Activated CD4-positive, alpha-beta T cell treated with anti-CD3 and anti-CD28 coated beads for 24 hours (primary cell): ENCODE measurements around the gene ZNF160.
"Not testable (repeated sequence)": the region's sequence is repeated elsewhere in the genome, so short reads cannot be mapped to it uniquely, and the experiment has no call there.

ENCODE experiments used
- DNase-seq, 2 donors: peaks; one replicate each; pipeline ENCODE4 v3.0.0-alpha.2; 2020; ENCODE audit warnings: low read depth in 2 of 2

ZNF160 gene

GRCh38 chr19:53092723-53093122 is 10.5 kb downstream of the ZNF160 start:
- no peak for DNase-seq

- DNase-seq, result no peak
These were observed 11.6 kb downstream of the ZNF160 start for GRCh38 chr19:53091413-53092254.

GRCh38 chr19:53088091-53088490 is 15.1 kb downstream of the ZNF160 start:
- no peak for DNase-seq

GRCh38 chr19:53086949-53087348 is 16.3 kb downstream of the ZNF160 start:
- DNase-seq, result no peak

DNA sequence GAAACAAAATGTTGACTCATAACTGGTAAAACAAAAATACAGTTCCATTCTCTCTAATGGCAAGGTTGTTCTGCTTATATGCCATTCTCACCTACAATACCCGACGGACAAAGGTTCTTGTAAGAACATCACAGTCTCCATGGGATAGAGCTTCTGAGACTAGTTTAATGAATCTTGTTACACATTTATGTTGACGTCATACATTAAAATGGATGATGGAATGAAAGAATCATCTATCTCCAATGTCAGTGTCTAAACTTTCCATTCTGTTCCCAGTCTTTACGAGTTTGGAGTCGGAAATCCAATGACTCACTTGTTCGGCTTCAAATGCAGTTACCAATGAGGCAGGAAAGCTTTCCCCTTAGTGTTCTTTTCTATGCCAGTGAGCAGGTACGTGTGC is 17.7 kb downstream of the ZNF160 start:
- DNase-seq, result no peak

GRCh38 chr19:53082929-53083328 is 20.3 kb downstream of the ZNF160 start:
- no peak for DNase-seq

GRCh38 chr19:53079313-53079924 is 23.8 kb downstream of the ZNF160 start:
- no peak for DNase-seq

- DNase-seq, result no peak
These were observed 24.6 kb downstream of the ZNF160 start for GRCh38 chr19:53078668-53079067.

- no peak for DNase-seq
These were observed 26.2 kb downstream of the ZNF160 start for GRCh38 chr19:53076984-53077383.

- no peak for DNase-seq
These were observed 34.4 kb downstream of the ZNF160 start for GRCh38 chr19:53068834-53069233.

DNA sequence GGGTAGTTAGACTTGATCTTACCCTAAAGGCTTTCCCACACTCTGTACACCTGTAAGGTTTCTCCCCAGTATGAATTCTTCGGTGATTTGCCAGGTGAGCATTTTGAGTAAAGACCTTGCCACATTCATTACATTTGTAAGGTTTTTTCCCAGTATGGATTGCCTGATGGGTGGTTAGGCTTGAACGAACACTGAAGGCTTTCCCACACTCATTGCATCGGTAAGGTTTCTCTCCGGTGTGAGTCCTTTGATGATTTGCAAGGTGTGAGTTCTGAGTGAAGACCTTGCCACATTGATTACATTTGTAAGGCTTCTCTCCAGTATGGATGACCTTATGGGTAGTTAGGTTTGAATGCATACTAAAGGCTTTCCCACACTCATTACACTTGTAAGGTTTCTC is 35.0 kb downstream of the ZNF160 start:
- no peak for DNase-seq

- DNase-seq, result no peak
These were observed 45.2 kb downstream of the ZNF160 start for GRCh38 chr19:53057904-53058580.

DNA sequence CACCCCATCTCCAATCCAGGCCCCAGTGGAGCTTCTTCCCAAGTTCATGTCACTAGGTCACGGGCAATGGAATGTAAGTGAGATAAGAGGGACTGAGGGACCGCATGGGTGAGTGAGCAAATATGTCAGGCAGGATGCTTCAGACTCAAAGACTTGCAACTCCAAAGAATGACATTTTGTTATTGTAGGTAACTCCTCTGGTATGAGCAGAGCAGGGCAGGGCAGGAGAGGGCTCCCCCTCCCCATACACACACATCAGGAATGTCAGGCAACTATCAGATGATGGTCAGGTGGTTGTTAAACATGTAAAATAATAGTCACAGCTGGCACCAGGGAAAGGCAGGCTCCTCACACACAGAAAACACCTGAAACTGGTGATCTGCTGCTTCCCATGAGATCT is 48.1 kb downstream of the ZNF160 start:
- DNase-seq, result no peak

GRCh38 chr19:53047379-53047778 is 55.8 kb downstream of the ZNF160 start:
- no peak for DNase-seq

GRCh38 chr19:53045536-53045935 is 57.7 kb downstream of the ZNF160 start:
- DNase-seq, result no peak

- no peak for DNase-seq
These were observed 61.9 kb downstream of the ZNF160 start for GRCh38 chr19:53041366-53041765.

DNA sequence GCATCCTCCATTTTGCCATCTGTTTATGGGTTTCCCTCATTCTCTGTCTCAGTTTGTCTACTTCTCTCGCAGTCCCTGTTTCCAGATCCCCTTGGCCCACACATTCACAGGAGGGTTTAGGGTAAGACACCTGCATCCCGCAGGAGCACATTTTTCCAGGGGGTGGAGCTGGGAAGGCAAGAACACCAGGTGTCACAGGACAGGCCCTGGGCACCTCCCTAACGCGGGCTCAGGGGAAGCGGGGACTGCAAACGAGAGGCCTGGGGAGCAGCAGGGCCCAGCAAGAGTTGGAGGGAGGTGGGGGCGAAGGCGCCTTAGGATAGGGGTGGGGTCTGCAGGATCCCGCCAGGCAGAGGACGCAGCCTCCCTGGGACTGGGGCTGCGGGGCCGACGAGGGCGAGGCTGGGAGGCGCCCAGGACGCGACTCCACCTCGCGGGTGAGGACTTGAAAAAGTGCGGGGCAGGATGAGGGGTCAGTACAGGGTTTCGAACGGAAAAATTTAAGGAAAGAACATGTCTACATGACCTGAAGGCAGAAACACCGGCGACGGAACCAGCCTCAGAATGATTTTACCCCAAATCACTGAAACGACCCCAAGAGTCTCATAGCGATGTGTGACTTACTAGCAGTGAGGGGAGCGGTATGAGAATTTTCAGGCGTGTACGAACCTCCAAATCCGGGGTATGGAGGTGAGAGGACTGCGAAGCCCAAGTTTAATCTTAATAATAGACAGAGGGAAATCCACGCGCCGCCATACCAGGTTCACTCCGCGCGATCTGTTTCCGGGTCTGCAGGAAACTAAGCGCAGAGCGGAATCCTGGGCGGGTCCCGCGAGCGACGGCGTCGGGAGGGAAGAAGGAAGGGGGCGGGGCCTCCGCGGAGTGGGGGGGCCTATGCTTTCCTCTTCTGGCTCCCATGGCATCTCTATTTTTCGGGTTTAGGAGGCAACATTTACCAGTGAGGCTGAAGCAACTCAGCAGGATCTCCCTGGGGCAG is 65.8 kb downstream of the ZNF160 start:
- DNase-seq, result no peak

- DNase-seq, result no peak
These were observed 68.1 kb downstream of the ZNF160 start for GRCh38 chr19:53034948-53035675.

GRCh38 chr19:53034054-53034453 is 69.2 kb downstream of the ZNF160 start:
- DNase-seq, result no peak

DNA sequence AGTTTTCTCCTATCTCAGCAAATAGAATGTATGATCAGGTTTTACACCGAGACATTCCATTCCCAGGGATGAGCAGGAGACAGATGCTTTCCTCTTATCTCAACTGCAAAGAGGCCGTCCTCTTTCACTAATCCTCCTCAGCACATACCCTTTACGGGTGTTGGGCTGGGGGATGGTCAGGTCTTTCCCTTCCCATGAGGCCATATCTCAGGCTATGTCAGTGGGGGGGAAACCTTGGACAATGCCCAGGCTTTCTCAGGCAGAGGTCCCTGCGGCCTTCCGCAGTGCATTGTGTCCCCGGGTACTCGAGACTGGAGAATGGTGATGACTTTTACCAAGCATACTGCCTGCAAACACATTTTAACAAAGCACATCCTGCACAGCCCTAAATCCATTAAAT is 74.9 kb downstream of the ZNF160 start:
- not testable (repeated sequence) for DNase-seq

- no peak for DNase-seq
These were observed 83.5 kb downstream of the ZNF160 start for GRCh38 chr19:53019684-53020083.
